ENCODE measurements around the gene ARPC4. TPM values are rescaled to one million over a fixed set of nuclear protein-coding genes. Genes with fewer than 3 reads are reported as not detected.

The ARPC4 gene
- total RNA-seq, 1 experiment from 2014 or later = 143 TPM

- ChIA-PET POLR2A (no interaction called here), CTCF (no interaction called here)
- Mint-ChIP-seq H3K36me3 (no peaks in the 10 kb centered on the region), H3K4me1 (peaks cover 5% of the 10 kb centered on the region; the same call in 1 of the 2 replicates), H3K4me3 (no peak overlapping the region), H3K9me3 (no peaks in the 10 kb centered on the region), H3K27me3 (ENCODE audit: low read depth) (peaks cover 10% of the 10 kb centered on the region), H3K27ac (no peak overlapping the region)
- ATAC-seq (no peak), DNase-seq (ENCODE audit: low spot score) (no peak)
- TF ChIP-seq CREB1 (CRISPR knock-in tag; IDR thresholded peaks at IDR 0.05) (no peak), HMGA2 (CRISPR knock-in tag; IDR thresholded peaks at IDR 0.05) (no peak), TCF7 (CRISPR knock-in tag; IDR thresholded peaks at IDR 0.05; ENCODE audit: low read depth) (no peak), MAX (CRISPR knock-in tag; IDR thresholded peaks at IDR 0.05) (no peak), TP53 (CRISPR knock-in tag; IDR thresholded peaks at IDR 0.05) (no peak), USF1 (CRISPR knock-in tag; IDR thresholded peaks at IDR 0.05) (no peak), CBFB (CRISPR knock-in tag; IDR thresholded peaks at IDR 0.05; ENCODE audit: low read depth) (no peak), ESRRA (CRISPR knock-in tag; IDR thresholded peaks at IDR 0.05; ENCODE audit: borderline replicate concordance) (no peak), RELA (CRISPR knock-in tag; IDR thresholded peaks at IDR 0.05; ENCODE audit: borderline replicate concordance) (no peak), NR3C1 (CRISPR knock-in tag; conservative IDR thresholded peaks at IDR 0.05; ENCODE audit: low read depth) (no peak), NFE2L1 (CRISPR knock-in tag; IDR thresholded peaks at IDR 0.05) (no peak), TEAD1 (CRISPR knock-in tag; IDR thresholded peaks at IDR 0.05) (no peak)
Measured at GRCh38 chr3:9815986-9816385, 23.1 kb downstream of the ARPC4 start.

- ChIA-PET POLR2A (no interaction called here), CTCF (interaction anchor here (1.0 kb wide), 1 partner anchor 9 kb away, joined by 3 read pairs; no protein-coding TSS in a partner anchor)
- no peak for ATAC-seq
- H3K36me3 Mint-ChIP-seq = no peaks in the 10 kb centered on the region
- TF ChIP-seq ZNF512 (CRISPR knock-in tag; IDR thresholded peaks at IDR 0.05; ENCODE audit: borderline replicate concordance) = no peak
- TF ChIP-seq HMGXB4 (CRISPR knock-in tag; IDR thresholded peaks at IDR 0.05) = no peak
- no peak for TF ChIP-seq PRRX2 (CRISPR knock-in tag; IDR thresholded peaks at IDR 0.05)
- TF ChIP-seq ZNF396 (CRISPR knock-in tag; IDR thresholded peaks at IDR 0.05; ENCODE audit: borderline replicate concordance) = no peak
- TF ChIP-seq ZNF671 (CRISPR knock-in tag; IDR thresholded peaks at IDR 0.05) = no peak
- no peak for TF ChIP-seq CBFB (CRISPR knock-in tag; IDR thresholded peaks at IDR 0.05; ENCODE audit: low read depth)
- no peak for TF ChIP-seq PRDM15 (CRISPR knock-in tag; IDR thresholded peaks at IDR 0.05)
- no peak for TF ChIP-seq ZNF416 (CRISPR knock-in tag; IDR thresholded peaks at IDR 0.05)
- TF ChIP-seq ZNF219 (CRISPR knock-in tag; IDR thresholded peaks at IDR 0.05; ENCODE audit: borderline replicate concordance) = no peak
- H3K4me3 Mint-ChIP-seq = no peak overlapping the region
- no peaks in the 10 kb centered on the region for H3K9me3 Mint-ChIP-seq
- H3K27me3 Mint-ChIP-seq (ENCODE audit: low read depth) = no peaks in the 10 kb centered on the region; the same call in 1 of the 2 replicates
- DNase-seq (ENCODE audit: low spot score) = no peak
- no peaks in the 10 kb centered on the region for H3K4me1 Mint-ChIP-seq
- H3K27ac Mint-ChIP-seq = no peak overlapping the region
Measured at GRCh38 chr3:9817436-9817835, 24.6 kb downstream of the ARPC4 start.

Measured in WTC11 (cell line).